HG03460 (cell line): ENCODE data around the gene TMEM163.

ENCODE experiments used
- ATAC-seq: cut with Tn5 transposase; IDR thresholded peaks from one replicate; pipeline ENCODE4 v1.9.1; 2021; ENCODE audit not compliant: unreplicated experiment

Gene TMEM163

DNA sequence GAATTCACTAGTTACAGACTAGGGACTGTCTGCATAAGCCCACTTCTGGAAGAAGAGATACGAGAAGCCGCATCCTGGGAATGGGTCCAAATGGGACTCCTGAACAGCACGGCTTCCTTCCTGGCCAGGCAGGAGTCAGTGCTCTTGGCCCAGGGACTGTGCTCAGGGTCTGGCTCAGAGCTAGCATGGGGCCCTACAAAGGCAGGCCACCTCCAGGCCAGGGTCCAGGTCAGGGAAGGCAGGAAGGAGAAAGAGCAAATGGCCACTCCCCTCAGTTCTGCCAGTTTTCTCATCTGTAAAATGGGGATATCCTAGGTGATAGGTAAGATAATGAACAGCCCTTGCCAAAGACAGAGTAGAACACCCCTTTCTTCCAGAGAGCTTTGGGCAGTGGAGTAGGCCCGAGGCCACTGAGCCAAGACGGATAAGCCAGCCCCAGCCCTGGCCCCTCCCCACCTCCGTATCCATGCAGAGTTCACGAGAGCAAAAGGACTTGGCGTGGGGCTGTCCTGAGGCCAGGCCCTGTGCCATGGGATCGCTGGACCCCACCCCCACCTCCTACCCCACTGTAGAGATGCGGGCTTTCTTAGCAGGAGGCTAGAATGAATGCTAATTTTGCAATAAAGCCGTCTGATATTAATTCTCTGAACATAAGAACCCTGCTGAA lies 274.9 kb downstream of the TMEM163 start:
- ATAC-seq: no peak

DNA sequence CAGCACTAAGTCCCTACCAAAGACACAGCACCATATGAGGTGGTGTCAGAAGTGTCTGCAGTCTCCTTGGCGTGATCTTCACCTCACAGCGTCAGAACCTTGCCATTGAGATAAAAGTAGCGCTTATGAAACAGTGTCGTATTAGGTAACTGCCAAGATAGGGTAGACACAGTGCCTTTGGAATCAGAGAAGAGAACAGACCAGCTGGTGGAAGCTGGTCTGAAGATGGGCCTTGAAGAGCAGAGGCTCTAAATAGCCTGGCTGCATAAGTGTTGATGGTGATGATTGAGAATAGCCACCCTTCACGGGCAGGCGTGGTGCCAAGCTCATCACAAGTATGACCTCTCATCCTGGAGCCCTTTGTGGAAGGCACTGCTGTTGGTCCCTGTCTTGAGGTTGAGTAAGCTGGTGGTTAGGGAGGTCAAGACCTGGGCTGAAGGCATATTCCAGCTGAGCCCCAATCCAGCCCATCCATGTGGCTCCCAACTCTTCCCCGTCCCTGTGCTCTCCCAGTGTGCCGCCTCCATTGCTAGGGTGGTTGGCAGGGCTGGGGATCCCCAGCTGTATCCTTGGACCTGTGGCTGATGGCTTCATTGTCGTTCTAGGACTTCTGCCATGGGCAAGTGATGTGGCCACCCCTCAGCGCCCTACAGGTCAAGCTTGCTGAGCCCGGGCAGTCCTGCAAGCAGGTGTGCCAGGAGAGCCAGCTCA lies 277.5 kb downstream of the TMEM163 start:
- no peak for ATAC-seq

DNA sequence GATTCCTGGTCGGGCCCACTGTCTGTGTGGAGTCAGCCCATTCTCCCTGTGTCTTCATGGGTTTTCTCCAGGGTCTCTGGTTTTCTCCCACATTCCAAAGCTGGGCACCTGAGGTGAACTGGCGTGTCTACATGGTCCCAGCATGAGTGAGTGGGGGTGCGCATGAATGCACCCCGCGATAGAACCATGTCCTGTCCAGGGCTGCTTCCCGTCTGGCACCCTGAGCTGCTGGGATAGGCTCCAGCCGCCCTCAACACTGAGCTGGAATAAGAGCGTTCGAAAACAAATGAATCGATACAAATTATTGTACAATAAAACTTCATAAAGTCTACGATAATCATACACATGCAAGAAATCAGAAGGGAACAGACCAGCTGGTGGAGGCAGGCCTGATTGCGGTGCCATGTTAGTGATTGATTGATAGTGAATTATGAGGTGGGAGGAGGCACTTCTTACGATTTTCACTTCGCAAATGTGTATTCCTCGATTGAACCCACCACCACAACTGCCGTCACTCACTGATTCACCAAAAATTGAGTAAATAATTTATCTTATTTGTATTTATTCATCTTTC lies 278.4 kb downstream of the TMEM163 start:
- ATAC-seq: no peak

DNA sequence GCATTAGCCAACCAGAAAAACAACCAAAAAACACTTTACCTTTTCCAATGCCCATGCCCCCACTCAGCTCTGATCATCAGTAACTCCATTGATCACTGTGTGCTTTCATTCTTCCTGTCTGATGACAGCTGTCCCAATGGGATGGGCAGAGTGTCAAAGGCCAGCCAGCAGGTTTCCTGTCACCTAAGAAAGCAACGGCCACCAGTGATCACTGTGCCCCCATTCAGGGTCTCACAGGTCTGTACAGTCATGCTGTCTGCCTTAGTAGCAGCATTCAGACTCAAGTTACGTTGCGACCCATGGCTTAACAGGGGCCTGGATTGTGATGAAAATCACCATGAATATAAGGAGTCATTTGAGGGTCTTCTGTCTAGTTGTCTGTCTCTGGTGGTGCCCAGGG lies 280.4 kb downstream of the TMEM163 start:
- no peak for ATAC-seq

DNA sequence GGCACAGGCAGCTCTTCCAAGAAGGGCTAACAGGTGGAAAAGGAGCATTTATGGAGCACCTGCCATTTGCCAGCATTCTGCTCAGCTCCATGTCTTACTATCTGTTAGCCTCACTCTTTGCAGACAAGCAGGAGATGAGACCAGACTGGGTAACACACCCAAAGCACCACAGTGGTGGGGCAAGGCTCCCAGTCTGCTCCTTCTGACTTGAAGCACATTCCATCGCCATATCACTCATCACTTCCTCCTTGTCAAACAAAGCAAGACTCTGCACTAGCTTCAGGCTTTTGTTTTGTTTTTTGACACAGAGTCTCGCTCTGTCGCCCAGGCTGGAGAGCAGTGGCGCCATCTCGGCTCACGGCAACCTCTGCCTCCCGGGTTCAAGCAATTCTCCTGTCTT lies 282.1 kb downstream of the TMEM163 start:
- no peak for ATAC-seq

DNA sequence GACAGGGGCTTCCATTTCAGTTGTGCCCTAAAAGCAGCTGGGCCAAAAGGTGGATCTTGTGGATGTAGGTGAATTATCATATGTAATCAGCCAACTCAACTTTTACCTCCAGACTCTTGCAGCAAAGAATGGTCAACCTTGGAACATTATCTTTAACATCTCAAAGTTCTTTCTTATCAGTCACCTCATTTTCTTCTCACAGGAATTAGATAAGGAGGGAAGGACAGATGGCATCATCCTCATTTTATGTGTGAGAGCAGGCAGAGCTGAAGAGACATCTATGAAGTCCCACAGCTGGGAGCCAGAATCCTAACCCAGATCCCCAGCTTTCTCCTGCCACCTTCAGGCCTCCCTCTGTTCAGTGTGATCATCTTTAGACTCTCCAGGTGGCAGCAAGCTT lies 282.9 kb downstream of the TMEM163 start:
- ATAC-seq: no peak

DNA sequence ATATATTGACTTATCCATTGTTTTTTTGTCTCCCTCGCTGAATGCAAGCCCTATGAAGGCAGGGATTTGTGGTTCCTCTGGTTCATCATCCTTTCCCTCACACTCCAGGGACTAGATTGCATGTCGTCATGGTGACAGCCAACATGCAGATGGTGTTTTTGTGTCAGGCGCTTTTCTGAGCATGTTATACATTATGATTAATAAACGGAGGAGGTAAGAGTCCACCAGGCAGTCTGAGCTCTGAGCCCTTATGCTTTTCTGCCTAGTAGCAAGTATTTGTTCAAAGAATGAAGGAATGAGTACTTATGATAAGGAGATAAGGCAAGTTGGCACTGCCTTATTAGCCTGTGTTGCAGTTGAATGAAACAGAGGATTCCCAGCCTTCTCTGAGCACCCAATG lies 283.3 kb downstream of the TMEM163 start:
- ATAC-seq: no peak

DNA sequence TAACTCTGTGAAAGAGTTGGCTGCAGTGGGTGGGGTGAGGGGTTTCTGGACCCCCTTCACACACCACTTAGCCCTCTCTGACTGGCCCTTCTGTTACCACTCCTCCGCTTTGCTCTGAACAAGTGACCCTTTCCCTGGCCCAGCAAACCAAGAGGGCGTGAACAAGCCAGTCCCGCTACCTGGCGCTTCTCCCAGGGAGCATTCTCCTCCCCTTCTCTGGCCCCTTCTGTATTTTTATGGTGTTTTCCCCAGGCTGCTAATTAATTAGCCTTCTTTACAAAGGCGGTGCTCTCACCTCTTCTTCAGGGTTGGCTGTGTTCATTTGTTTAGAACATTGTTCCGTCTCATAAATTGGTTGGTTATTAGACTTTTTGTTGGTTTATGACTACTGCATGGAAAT lies 284.8 kb downstream of the TMEM163 start:
- no peak for ATAC-seq

DNA sequence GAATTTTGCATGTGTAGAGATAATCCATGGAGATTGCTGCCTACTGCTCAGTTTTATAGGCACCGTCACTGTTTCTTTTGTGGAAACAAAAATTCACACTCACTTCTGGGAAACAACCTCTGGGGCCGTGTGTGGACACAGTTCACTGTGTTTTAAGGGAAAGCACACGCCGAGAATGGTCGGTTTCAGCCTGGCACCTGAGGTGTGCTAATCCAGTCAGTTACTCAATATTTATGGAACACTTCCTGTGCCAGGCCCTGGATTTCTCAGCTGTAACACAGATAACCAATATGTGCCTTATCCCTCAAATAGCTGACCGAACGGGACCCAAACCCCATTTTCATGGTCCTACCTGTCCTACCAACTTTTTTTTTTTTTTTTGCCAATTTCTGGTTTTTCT lies 285.3 kb downstream of the TMEM163 start:
- ATAC-seq: no peak

DNA sequence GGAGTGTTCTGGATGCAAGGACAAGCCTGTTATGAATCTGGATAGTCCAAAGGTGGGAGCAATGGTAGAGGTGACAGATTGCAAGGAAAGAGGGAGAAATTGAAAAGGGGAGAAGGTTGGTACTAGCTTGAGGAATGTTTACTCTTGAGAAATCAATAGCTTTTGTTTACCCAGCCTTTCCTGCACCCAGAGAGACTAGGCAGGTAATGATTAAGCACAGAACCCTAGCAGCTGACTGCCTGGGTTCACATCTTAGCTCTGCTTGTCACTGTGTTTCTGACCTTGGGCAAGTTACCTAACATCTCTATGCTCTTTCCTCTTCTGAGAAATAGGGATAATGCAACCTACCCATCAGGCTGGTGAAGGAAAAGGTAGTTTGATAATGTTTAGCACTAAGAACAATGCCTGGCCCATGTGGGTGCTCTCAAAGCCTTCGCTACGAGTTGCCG lies 286.3 kb downstream of the TMEM163 start:
- ATAC-seq: no peak

DNA sequence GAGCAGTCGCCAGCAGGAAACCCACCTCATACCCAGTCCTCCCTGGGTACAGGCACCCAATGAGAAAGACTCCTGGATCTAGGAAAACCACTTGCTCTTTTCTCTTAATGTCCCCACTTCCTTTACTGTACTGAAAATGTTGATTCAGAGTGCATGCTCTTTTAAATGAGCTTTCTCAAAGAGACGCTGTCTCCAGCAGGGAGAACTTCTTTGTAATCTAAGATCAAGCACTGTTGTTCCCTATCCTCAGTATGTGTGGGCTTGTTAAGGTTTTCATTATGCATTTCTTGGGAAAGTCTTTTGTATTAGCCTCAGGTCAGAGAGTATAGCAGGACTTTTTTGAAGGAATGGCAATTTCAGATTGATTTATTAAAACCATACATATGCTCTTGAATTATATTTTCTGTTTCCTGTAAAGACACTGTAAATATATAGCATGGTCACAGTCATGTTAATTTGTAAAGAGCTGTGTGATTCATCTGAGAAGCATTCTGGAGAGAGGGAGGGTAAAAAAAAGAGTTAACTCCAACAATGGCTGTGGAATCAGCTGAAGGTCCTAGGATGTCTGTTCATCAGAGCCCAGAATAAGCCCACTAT lies 286.9 kb downstream of the TMEM163 start:
- no peak for ATAC-seq

DNA sequence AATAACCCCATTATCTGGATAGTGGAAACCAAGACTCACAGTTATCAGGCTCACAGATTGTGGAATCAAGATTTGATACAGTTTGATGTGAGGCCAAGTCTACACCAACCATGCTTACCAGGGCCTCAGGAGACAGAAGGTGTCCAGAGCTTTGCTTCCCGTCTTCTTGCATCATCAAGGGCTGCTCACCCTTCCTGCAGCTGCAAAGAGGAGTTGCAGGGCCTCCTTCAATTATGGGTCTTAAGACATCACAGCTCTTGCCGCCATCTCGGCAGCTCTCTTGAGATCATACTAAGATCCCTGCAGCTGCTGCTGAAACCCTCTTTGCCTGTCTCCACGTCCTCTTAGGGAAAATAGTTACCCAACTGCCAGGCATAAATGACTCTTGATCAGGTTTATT lies 288.9 kb downstream of the TMEM163 start:
- ATAC-seq: no peak

DNA sequence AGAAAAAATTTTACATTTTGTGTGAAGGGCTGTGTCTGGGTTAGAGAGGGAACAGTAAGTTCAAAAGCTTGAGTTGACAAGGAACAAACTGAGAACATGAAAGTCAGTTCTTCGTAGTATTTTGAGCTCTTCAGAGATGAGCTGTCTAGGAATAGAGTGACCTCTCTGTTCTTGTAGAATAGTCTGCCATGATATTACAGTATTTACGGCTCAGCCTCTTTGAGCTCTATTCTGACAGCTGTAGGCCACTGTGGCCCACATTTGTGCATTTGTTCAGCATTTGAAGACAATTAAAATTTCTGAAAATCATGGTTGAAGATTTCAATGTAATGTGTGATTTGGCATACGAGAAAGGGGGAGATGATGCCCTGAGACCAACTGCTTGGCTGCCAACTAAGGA lies 292.1 kb downstream of the TMEM163 start:
- ATAC-seq: no peak

DNA sequence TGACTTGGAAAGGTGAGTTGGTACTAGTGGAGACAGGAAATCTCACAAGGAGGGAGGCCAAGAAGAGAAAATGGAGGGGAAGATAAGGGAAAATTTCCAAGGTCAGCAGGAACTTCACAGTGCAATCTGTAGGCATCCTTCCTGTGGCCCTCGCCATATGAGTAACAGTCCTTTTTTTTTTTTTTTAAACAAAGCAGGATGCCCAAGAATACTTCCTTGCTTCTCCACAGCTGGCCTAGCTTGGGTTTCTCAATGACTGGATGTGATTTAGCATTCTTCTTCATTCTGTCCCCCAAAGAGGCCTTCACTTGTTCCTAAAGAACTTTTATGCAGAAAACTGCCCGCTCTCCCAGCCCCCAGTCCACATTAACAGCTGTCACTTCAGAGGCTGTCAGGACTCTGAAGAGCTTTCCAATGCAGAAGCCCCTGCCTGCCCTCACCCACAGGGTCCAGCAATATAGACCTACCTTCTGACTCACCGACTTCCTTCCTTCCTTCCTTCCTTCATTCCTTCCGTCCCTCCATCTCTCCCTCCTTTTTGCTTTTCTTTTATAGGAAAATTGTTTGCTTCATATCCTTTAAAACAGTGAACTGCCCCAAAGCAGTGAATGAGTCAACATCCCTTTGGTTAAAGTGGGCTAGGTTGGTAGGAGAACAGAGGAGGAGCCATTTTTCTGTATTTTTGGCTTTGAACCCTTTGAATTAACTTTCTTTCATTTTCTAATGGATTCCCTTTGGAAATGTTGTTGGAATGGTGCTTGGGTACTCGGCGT lies 292.9 kb downstream of the TMEM163 start:
- no peak for ATAC-seq

DNA sequence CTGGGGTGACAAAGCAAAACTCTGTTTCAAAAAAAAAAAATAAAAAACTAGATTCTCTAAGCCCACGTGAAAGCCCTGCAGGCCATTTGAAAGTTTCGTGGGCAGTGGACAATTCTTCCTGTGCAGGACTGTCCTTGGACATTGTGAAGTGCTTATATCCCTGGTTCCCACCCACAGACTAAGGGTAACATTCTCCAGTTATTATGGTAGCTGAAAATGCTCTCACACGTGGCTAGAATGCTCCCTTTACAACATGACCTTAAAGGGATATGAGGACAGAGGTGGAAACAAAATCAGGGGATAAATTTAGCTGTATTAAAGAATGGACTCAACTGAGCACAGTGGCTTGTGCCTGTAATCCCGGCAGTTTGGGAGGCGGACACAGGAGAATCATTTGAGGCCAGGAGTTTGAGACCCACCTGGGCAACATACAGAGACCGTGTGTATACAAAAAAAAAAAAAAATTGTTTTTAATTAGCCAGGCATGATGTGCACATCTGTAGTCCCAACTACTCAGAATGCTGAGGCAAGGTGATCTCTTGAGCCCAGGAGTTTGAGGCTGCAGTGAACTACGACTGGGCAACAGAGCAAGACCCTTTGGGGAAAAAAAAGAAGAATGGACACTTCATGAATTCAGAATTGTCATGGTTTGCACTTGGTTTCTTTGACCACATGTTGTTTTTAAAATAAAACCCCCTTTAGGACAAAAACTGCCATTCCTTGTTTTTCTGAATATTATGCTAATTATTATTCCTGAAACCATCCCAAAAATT lies 297.1 kb downstream of the TMEM163 start:
- ATAC-seq: no peak

DNA sequence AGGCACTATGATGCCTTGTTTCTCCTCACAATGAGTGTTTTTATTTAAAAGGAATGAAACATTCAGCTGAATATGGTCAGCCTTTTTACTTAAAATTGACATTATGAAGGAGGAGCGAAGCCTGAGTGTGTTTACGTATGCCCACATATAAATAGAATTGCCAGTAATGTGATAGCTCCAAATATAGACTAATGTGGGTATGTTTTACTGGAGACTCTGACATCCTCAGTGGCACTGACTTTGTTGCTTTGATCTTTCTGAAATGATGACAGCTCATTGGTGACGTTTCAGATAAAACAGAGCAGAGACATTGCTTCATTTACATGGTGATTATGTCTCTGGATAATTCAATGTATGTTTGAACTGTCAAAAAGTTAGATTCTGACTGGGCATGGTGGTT lies 297.9 kb downstream of the TMEM163 start:
- ATAC-seq: no peak

DNA sequence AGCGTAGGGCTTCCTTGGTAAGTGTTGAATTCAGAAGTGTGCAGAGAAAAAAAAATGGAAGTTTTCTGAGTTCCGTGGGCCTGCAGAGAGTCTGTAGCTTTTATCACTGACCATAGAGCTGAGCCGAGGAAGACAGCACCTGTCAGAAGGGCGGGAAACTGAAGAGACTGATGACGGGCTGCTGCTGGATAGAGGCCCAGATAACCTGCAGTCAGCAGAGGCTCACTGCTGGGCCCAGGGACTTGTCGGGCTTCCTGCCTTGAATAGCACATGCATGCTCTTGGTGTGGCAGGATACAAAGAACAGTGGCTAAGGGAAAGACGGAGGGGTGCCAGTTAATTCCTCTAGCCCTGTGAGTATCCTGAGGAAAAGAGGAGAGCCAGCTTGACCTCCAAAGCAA lies 298.5 kb downstream of the TMEM163 start:
- ATAC-seq: no peak

DNA sequence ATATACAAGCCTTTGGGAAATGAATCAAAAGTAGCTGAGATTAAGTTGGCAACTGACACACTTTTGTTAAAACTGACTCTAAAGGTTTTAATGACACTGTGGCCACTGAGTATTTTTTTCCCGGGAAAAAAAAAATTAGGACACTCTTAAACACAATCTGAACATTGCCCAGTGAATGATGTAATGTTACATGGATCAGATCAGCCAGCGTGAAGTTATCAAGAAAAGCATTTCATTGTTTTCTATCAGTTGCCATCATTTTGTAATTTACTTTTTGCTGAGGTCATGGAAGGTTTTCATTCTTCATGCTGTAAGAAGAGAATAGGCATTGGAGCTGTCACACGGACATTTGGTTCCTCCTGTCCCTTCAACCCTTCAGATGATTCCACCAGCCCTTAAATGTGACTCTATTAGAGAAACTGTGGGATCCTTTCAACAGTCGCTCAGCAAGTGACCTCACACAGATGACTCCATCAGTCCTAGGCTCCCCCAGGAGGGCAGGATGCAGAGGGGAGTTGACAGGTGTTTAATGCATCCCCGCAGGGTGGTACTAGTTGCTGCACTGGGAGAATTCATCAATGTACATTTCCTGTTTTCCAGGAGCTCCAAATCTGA lies 300.7 kb downstream of the TMEM163 start:
- no peak for ATAC-seq

DNA sequence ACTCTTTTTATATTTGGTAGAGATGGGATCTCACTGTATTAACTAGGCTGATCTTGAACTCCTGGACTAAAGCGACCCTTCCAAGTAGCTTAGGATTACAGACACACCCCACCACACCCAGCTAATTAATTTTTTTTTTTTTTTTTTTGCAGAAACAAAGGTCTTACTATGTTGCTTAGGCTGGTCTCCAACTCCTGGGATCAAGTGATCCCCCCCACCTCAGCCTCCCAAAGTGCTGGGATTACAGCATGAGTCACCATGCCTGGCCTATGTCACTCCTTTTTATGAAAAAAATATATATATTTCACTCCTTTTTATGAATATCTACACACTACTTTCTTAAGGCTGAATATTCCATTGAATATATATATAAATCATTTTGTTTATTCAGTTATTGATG lies 302.2 kb downstream of the TMEM163 start:
- no peak for ATAC-seq

DNA sequence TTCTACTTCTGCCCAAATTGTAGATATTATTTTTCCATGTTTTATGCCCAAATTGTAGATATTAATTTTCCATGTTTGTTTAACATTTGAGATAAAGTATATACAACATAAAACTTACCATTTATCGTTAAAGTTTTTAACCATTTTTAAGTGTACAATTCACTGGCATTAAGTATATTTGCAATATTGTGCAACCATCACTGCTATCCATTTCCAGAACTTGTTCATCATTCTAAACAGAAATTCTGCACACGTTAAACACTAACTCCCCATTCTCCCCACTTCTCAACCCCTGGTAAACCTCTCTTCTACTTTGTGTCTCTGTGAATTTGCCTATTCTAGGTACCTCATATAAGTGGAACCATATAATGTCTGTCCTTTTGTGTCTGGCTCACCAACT lies 302.8 kb downstream of the TMEM163 start:
- ATAC-seq: no peak
